Measurements from ENCODE around the gene UAP1.

UAP1 gene

DNA sequence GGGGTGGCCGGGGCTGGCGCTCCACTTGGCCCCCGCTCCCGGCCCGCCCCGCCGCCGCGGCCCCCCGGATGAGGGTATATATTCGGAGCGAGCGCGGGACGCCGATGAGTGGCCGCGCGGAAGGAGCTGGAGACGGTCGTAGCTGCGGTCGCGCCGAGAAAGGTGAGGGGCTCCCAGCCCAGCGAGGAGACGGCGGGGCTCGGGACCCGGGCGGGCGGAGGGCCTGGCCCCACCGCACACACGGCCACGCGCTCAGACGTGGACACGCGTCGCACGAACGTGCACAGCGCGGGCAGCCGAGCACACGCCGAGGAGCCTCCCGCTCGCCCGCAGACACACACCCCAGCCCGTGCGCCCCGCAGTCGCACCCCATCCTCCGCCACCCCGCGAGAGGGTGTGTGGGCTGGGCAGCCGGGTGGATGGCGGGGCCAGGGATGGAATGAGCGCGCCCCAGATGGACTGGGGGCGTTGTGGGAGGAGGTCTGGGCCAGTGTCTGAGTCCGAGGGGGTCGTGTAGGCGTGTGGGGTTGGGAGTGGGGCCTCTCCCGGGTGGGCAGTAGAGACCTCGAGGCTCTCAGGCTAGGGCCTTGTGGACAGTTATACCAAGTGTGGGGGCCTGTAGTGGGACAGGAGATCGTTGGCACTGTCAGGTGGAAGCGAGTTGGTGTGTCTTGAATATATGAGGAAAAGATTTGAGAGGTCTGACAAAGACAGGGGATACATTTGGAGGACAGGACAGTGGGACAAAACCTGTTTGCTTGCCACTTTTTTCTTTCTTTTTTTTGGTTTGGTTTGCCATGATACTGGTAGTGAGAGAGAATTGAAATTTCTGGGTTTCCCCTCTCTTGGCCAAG lies at the start of gene UAP1:
TSS of gene UAP1 (plus strand) at position 107 of the 854 bp plus-strand sequence. CDS start 4,347 bp downstream, outside the sequence.
- no peak for DNase-seq

DNA sequence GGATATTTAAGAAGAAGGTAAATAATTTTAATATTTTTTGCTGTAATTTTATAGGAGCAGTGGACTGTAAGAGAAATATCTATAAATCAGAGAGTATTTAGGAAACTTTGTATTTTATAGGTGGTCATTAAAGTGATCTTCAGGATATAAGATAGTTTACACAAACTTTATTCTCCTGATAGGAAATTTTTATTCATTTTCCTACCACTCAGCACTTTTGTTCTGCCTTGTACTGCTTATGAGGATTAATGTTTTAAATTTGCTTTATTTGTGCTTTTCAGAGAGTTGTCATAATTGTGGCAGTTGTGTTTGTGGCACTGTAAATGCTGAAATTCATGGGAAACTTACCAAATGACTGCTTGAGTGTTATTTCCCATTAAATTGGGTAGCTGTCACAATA lies 34.2 kb upstream of the UAP1 start:
- DNase-seq, result no peak

DNA sequence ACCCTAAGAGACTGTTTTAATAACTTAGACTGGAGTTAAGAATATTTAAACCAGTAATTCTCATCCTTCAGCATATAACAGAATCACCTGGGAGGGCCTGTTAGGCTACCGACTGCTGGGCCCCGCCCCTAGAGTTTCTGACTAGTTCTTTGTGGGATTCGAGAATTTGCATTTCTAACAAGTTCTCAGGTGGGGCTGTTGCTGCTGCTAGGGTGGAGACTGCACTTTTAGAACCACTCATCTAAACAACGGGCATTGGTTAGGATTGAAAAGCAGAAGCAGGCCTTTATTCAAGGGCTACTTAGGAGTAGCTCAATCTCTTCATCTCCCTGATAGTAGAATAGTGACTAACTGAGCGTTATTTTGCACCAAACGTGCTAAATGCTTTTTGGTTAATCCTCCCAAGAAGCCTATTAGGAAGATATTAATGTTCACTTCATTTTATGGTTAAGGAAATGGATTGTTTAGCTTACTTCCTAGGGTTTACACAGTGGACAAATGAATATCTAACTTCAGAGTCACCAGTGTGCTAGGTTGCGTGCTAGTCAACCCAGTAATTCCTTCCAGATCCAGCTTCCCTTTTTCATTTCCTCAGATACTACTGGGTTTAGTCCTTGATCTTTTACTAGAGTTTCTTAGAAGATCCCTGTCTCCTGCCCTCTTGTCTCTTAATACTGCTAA lies 31.1 kb upstream of the UAP1 start:
- DNase-seq, result no peak

DNA sequence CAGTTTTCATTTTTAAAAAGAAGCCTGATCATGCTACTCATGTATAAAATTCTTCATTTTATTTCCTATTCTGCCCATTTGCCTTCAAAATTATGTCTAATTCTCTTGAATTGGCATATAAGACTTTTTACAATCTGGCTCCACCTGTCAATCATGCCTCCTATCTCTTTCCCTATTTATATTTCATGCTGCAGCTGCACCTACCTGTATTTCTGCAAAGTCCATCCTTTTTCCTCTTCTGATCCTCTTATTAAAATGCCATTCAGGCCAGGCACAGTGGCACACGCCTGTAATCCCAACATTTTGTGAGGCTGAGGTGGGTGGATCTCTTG lies 30.6 kb upstream of the UAP1 start:
- no peak for DNase-seq

DNA sequence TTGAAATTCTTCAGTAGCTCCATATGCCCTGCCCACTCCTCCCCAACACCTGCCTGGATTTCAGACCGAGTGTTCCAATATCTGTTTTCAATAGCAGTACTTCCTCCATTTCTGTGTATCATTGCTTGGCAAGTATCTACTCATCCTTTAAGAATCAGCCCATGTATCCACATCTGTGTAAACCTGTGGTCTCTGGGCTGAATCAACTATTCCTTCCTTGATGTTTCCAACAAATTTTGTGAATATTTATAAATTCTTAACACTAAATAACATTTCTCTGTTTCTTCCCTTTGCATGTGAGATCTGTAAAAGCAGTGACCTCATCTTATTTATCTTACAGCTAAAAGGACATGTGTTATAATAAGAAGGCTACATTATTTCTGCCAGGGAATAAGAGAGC lies 26.0 kb upstream of the UAP1 start:
- no peak for DNase-seq

DNA sequence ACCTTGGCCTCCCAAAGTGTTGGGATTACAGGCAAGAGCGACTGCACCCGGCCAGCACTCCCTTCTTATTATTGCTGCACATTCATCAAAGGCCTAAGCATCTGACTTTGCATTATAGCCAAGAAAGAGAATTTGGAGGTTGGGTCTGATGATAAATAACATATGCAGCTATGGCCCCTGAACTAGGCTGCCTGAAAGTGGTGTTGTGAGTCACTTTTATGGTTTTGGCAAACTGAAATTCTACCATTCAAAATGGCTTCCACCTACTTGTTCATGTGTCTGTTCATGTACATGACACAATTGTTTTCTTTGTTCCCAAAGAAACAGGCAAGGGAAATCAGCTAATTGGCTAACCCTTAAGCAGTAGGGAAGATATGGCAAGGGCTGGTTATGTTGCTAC lies 25.0 kb upstream of the UAP1 start:
- no peak for DNase-seq

DNA sequence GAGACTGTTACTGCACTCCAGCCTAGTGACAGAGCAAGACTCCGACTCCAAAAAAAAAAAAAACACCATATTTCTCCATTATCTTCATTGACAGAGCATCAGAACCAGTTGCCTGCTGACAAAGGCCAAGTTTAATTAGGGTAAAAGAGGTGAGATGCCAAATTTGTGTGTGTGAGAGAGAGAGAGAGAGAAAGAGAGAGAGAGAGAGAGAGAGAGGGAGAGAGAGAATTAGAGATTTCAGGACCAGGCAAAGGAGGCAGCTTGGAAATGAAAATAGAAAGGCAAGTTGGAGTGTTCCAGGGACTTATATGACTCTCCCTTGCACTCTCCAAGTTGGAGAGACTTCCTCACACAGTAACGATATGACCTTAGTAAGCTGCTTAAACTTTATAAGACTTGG lies 24.3 kb upstream of the UAP1 start:
- DNase-seq, result no peak

DNA sequence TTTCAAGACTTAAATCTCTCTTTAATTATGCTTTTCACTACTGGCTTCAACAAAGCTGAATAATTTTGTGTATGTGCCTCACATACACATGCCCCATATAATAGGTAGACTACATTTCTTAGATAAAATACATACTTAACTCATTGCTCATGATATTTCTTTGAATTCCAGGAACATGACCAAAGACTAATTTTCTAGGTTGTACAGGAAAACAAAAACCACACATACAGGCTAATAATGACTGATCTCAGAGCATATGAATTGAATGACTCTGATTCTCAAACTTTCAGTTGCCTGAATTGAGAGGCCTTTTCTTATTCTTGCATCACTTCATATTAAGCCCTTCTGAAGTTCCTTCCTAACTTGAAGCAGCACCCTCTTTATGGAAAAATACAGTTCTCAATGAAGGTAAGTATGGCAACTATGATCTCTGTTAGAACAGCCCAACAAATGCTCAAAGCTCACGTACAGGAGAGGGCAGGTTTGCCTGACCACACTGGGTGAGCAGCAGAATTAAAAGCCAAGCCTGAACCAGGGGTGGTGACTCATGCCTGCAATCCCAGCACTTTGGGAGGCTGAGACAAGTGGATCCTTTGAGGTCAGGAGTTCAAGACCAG lies 22.6 kb upstream of the UAP1 start:
- peak in 1 of 2 experiments; percentile 23 for DNase-seq

DNA sequence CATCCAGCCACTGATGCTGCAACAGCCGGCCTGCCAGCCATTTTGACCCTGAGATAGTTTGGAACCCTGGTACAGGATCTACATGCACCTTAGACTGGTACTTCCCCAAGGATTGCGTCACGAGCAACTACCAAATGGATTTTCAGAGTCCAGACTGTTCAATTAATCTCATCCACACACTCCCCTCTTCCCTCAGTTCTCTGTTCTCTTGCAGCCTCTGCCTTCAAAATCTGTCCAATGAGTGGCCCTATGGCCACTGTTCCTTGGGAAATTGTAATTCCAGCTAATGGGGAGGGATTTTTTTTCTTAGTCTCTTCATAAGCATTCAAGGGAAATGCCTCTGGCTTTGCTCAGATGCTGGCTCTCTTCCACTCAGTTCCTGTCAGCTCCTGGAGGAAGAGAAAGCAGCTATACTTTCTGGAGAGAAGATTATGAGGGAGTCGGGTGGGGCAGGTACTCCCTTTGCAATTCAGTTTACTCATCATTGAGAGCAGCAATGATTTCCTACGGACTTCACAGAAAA lies 19.8 kb upstream of the UAP1 start:
- no peak for DNase-seq

DNA sequence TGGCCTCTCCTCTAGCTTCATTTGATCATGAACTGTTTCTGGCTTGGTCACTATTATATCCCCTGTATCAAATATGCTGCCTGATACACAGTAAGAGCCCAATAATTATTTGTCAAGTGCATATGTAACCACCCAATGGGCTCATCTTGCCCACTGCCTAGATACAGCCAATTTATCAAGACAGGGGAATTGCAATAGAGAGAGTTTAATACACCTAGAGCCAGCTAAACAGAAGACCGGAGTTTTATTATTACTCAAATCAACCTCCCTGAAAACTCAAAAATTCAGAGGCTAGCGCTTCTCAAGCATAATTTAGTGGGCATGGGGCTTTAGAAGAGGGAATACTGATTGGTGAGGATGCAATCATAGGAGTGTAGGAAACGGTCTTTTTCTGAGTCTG lies 18.3 kb upstream of the UAP1 start:
- no peak for DNase-seq

DNA sequence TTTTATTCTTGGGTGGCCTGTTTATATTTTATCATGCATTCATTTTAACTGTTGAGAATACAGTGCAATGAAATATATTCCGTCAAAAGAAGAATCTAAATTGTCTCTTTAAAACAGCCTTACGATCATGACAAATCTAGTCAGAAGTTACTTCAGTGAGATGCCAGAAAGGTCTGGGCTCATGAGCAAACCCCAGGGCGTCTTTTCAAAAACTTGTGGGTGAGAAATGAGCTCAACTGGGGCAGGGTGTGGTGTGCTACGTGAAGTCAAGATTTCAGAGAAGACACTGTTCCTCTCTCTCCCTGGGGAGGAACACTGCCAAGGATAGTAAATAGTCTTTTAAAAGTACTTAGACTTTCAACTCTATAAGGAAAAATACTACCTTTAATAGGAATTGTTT lies 13.4 kb upstream of the UAP1 start:
- no peak for DNase-seq

DNA sequence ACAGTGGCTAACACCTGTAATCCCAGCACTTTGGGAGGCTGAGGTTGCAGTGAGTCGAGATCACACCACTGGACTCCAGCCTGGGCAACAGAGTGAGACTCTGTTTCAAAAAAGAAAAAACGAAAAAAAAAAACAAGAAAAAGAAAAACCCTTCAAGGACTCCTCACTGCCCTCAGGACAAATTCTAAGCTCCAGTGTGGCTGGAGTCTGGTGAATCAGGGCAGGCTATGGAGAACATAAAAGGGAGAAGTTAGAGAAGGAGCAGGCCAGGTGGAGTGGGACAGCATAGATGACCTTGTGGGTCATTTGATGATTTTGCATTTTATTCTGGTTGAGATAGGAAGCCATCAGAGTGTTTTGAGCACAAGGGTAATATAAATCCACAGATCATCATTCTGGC lies 12.5 kb upstream of the UAP1 start:
- no peak for DNase-seq

DNA sequence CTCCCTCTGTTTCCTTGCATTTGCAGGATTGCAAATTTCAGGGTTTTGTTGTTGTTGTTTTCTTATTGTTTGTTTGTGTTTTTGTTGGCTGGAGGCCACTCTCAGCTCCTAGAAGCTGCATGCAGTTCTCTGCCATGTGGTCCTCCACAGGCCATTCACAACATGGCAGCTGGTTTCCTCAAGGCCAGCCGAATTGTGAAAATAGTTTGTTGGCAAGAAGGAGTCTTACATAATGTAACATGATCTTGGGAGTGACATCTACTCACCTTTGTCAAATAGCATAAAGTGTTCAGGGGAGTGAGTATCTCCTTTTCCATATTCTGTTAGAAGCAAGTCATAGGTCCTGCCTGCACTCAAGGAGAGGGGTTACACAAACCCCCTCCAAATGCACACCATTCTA lies 10.6 kb upstream of the UAP1 start:
- DNase-seq, result no peak

DNA sequence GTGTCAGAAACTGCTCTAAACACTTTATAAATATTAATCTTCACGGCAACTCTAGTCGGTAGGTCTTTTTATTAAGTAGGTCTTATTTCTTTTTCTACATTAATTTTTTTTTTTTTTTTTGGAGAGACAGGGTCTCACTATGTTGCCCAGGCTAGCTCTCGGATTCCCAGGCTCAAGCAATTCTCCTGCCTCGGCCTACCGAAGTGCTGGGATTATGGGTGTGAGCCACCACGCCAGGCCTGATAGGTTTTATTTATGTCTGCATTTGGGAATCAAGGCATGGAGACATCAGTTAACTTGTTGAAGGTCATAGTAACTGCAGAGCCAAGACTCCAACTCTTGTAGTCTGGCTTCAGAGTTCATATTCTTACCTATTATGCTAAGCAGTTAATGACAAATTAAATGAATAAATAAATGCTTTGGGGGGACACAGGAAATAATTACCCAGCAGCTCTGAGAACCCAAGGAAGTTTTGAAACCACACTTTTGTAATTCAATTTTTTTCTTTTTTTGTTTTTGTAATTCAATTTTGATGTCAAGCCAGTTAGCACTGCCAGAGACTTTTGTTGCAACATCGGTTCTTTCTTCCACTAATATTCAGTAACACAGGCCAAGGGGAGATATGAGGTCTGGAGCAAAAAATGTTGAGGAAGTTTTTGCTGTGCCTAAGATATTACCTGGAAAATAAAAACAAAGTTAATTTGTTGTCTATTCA lies 9.4 kb upstream of the UAP1 start:
- no peak for DNase-seq

DNA sequence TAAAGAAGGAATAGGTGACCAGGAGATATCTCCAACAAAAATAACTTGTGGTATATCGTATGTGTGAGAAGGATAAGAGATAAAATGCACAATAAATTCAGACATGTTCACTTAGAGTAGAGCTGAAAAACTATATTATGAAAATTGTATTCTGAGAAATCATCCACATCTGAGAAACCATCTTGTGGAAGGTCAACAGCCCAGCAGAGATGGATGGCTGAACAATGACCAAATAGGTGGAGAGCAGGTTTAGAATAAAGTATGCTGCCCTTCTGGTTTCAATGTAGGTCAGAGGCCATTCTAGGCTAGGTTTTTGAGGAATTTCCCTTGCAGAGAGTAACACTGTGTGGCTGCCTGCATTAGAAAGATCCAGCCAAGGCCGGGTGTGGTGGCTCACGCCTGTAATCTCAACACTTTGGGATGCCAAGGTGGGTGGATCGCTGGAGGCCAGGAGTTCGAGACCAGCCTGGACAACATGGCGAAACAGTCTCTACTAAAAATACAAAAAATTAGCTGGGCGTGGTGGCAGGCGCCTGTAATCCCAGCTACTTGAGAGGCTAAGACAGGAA lies 8.8 kb upstream of the UAP1 start:
- DNase-seq, result no peak

DNA sequence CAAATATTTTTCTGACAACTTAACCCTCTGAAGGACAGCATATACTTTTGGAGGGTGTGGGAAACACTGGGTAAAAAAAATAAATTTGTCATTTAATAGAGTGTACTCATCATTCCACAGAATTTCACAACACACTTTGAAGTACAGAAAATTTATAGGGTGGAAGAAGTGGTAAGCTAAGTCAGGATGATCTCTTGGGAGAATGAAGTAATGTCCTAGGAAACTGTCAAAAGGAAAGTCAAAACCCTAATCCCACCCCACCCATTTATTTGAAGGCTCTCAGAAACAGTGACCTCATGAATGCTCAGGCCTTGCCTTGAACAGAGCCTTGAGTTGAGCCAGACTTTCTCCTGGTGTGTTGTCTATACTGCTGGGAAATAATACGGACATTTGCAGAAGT lies 7.3 kb upstream of the UAP1 start:
- DNase-seq, result no peak

DNA sequence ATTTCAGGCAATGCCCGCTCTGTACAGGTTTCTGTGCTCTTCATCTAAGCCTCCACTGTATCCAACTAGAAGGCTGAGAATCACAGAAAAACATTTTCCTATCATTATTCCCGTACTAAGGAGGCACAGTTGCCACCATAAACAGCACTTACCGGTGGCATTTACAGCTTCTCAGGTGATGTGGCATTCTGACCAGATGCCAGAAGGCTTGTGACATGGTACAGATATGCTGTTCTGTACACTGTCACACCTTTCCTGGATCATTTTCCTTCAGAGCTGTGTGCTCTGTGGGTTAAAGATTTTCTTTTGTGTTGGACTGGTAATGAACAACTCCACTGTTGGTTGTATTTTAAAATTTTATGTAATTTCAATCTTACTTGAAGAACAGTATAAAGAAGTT lies 4.0 kb upstream of the UAP1 start:
- DNase-seq, result no peak

DNA sequence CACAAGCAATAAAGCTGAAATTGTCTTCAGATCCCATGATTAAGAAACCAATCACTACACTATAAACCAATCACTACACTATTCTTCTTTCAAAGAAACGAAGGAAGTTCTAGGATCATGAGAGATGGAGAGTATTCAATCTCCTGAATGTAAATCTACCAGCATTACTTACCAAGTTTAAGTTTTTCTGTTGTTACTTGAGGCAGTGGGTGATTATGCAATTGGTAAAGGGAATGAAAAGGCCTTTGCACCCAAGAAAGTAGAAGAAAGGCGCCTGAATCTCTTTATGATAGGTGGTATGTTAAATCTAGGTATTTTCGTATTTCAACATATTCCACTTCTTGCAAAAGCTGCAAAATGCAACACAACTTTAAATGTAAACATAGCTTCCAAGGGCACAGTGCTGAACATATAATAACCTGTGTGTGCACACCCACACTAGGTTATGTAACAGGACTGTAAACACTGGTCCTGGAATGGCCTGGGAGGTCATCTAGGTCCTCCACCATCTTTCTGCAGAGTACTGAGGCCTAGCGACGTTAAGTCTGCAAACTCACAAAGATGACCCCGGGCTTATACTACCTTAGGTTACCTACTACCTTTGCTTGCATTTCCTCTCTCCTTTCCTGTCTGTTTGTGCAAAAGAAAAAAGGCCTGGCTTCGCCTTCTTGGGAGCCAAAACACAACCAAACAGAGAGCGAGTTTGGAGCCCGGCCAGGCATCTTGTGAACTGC lies 1.1 kb upstream of the UAP1 start:
- DNase-seq, result no peak

DNA sequence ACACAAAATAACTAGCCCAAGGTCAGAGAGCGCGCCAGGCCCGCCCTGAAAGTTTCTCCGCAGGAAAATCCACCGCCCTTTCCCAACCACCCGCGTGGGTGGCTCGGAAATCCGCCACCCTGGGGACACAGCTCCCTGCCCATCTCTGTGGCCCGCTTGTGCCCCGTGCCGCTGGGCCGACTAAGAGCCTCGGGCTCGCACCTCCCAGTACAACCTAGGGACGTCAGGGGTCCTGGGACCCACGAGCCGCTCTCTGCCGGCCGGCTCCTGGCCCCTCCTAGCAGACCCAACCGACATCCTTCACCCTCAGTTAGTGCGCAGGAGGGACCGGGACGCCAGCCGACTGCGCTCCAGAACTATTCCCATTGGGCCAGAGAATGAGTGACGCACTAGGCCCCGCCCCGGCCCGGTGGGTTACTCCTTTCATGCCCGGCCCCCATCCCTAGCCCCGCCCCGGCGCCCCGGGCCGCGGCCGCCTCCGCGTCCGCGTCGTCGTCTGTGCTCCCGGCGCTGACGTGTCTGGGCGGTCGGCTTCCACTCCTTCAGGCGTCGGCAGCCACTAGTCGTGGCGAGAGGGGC lies 396 bp upstream of the UAP1 start:
- peak; percentile 99 for DNase-seq

DNA sequence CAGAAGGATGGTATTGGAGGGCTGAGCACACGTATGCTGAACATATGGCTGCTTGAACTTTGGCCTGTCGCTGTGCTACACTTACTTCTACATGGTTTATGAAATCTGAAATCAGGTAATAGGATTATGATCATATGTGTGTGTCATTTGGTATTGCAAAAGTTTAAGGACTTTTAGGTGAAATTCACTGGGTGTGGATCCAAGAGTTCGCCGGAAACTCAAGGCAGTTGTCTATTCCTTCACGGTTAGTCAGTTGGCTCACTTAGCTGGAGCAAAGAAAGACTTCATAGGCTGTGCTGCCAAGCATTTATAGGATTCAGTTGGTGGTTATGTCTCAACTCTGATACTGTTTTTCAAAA lies 927 bp downstream of the UAP1 start:
- DNase-seq, result no peak

DNA sequence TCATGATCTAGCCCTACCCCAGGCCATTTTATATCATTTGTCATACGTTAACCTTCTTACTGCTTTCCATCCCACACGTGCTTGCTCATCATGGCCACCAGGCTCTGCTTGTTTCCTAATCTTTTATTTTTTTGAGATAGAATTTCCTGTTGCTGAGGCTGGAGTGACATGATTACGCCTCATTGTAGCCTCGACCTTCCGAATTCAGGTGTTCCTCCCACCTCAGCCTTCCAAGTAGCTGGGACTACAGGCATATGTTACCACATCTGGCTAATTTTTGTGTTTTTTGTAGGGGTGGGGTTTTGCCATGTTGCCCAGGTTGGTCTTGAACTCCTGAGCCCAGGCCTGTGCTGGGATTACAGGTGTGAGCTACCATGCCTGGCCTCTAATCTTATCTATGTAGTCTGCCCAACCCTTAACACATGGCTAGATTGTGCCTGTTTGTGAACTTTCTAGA lies 3.3 kb downstream of the UAP1 start:
- peak in 1 of 2 experiments; percentile 20 for DNase-seq

DNA sequence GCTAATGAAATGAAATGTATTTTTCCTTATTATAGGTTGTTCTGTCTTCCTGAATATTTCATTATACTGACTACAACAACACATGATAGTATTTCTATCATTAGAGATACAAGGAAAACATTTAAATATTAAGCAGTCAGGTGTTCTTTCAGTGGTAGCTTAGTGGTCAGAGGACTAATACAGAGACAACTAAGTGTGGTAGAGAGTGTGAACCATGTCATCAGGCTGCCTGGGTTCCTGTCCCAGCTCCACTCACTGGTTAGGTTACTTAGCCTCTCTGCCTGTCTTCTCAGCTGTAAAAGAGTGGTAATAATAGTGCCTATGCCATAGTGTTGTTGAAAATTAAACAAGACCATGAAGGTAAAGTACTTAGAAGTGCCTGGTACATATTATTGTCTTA lies 3.9 kb downstream of the UAP1 start:
- DNase-seq, result no peak

All from activated T-cell treated with anti-CD3 and anti-CD28 coated beads, Interleukin-2, amount 50 U/mL, for 48 hours (primary cell).